Measurements from ENCODE around the gene BLCAP. TPM values are rescaled to one million over a fixed set of nuclear protein-coding genes. Genes with fewer than 3 reads are reported as not detected.
A peak's percentile ranks its signal among the peaks of the same experiment; 100 is the strongest.

BLCAP gene
- total and polyA plus RNA-seq, 2 experiments from 2014 or later: 62.2 to 64.8 TPM

DNA sequence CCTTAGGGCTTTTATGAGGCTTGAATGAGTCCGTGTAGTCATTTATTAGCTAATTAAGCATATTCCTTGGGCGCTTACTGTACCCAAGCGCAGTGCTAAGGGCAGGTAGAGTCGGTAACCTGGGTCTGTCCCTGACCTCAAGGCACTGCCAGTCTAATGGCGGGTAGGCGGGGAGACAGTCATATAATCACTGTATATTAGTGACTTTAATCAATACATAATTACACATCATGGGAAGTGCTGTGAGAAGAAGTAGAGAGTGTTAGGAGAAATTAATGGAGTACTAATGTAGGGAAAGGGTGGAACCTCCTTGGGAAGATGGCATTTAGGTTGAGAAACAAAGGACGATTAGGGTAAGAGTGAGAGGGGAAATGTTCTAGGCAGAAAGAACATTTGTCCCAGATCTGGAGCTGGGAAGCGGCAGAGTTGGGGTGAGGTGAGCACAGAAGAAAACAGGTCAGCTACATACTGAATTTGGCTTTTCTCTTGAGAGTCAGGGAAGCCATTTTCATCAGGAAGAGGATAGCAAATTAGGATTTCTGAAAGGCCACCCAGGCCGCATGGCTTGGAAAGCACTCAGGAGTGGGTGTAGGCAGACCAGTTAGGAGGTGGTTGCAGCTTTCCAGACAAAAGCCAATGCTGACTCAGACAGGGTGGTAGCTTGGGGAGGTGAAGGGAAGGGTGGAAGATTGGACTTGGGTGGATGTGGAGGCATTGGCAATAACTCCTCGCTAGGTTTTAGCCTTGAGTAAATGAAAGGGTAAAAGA, 954 bp upstream of the BLCAP start:
- peaks cover 28% of the 10 kb centered on the region for H3K4me1 ChIP-seq (ENCODE audit: insufficient read depth)
- peaks cover 18% of the 10 kb centered on the region for H4K20me1 ChIP-seq (replicated peaks; ENCODE audit: insufficient read depth)
- H3K4me3 ChIP-seq: peak overlapping the region; percentile 84
- peaks cover 42% of the 10 kb centered on the region for H3K4me1 Mint-ChIP-seq
- DNase-seq (ENCODE audit: low spot score) (no peak), ATAC-seq (peak; percentile 11)
- H3K79me2 ChIP-seq (replicated peaks; ENCODE audit: insufficient read depth): peaks cover 42% of the 10 kb centered on the region
- no peaks in the 10 kb centered on the region for H3K27me3 ChIP-seq (ENCODE audit: insufficient read depth)
- peaks cover 19% of the 10 kb centered on the region for H3K36me3 Mint-ChIP-seq (ENCODE audit: low read depth)
- H3K9me2 ChIP-seq (ENCODE audit: insufficient read depth): no peaks in the 10 kb centered on the region
- H3K4me2 ChIP-seq: peak overlapping the region; percentile 93
- H3F3A ChIP-seq (replicated peaks; ENCODE audit: low read depth): no peaks in the 10 kb centered on the region
- H3K27me3 Mint-ChIP-seq (ENCODE audit: insufficient read depth, low read depth, poor library complexity): peaks cover 11% of the 10 kb centered on the region
- H3K27ac ChIP-seq (ENCODE audit: low read depth): peak overlapping the region; percentile 99
- peak overlapping the region; percentile 94 for H3K4me3 Mint-ChIP-seq
- no peaks in the 10 kb centered on the region for H3K36me3 ChIP-seq (ENCODE audit: insufficient read depth)
- peak overlapping the region; percentile 38; the same call in 1 of the 2 replicates for H2AFZ ChIP-seq
- peak overlapping the region; percentile 100 for H3K27ac Mint-ChIP-seq
- no peak for TF ChIP-seq EZH2 (IDR thresholded peaks at IDR 0.05; ENCODE audit: low read depth, unreplicated experiment)
- no peak for TF ChIP-seq NANOG (IDR thresholded peaks at IDR 0.05; ENCODE audit: borderline replicate concordance)
- no peak for TF ChIP-seq EZH2phosphoT487 (IDR thresholded peaks at IDR 0.05; ENCODE audit: unreplicated experiment)
- no peak for TF ChIP-seq ZNF114 (CRISPR knock-in tag; IDR thresholded peaks at IDR 0.05)
- TF ChIP-seq, protein P1, sequence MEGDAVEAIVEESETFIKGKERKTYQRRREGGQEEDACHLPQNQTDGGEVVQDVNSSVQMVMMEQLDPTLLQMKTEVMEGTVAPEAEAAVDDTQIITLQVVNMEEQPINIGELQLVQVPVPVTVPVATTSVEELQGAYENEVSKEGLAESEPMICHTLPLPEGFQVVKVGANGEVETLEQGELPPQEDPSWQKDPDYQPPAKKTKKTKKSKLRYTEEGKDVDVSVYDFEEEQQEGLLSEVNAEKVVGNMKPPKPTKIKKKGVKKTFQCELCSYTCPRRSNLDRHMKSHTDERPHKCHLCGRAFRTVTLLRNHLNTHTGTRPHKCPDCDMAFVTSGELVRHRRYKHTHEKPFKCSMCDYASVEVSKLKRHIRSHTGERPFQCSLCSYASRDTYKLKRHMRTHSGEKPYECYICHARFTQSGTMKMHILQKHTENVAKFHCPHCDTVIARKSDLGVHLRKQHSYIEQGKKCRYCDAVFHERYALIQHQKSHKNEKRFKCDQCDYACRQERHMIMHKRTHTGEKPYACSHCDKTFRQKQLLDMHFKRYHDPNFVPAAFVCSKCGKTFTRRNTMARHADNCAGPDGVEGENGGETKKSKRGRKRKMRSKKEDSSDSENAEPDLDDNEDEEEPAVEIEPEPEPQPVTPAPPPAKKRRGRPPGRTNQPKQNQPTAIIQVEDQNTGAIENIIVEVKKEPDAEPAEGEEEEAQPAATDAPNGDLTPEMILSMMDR (conservative IDR thresholded peaks at IDR 0.05; ENCODE audit: low read depth in 2 of 2): no peak
- TF ChIP-seq, protein P2, sequence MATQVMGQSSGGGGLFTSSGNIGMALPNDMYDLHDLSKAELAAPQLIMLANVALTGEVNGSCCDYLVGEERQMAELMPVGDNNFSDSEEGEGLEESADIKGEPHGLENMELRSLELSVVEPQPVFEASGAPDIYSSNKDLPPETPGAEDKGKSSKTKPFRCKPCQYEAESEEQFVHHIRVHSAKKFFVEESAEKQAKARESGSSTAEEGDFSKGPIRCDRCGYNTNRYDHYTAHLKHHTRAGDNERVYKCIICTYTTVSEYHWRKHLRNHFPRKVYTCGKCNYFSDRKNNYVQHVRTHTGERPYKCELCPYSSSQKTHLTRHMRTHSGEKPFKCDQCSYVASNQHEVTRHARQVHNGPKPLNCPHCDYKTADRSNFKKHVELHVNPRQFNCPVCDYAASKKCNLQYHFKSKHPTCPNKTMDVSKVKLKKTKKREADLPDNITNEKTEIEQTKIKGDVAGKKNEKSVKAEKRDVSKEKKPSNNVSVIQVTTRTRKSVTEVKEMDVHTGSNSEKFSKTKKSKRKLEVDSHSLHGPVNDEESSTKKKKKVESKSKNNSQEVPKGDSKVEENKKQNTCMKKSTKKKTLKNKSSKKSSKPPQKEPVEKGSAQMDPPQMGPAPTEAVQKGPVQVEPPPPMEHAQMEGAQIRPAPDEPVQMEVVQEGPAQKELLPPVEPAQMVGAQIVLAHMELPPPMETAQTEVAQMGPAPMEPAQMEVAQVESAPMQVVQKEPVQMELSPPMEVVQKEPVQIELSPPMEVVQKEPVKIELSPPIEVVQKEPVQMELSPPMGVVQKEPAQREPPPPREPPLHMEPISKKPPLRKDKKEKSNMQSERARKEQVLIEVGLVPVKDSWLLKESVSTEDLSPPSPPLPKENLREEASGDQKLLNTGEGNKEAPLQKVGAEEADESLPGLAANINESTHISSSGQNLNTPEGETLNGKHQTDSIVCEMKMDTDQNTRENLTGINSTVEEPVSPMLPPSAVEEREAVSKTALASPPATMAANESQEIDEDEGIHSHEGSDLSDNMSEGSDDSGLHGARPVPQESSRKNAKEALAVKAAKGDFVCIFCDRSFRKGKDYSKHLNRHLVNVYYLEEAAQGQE (IDR thresholded peaks at IDR 0.05; ENCODE audit: unreplicated experiment): no peak
- TF ChIP-seq, protein P3, sequence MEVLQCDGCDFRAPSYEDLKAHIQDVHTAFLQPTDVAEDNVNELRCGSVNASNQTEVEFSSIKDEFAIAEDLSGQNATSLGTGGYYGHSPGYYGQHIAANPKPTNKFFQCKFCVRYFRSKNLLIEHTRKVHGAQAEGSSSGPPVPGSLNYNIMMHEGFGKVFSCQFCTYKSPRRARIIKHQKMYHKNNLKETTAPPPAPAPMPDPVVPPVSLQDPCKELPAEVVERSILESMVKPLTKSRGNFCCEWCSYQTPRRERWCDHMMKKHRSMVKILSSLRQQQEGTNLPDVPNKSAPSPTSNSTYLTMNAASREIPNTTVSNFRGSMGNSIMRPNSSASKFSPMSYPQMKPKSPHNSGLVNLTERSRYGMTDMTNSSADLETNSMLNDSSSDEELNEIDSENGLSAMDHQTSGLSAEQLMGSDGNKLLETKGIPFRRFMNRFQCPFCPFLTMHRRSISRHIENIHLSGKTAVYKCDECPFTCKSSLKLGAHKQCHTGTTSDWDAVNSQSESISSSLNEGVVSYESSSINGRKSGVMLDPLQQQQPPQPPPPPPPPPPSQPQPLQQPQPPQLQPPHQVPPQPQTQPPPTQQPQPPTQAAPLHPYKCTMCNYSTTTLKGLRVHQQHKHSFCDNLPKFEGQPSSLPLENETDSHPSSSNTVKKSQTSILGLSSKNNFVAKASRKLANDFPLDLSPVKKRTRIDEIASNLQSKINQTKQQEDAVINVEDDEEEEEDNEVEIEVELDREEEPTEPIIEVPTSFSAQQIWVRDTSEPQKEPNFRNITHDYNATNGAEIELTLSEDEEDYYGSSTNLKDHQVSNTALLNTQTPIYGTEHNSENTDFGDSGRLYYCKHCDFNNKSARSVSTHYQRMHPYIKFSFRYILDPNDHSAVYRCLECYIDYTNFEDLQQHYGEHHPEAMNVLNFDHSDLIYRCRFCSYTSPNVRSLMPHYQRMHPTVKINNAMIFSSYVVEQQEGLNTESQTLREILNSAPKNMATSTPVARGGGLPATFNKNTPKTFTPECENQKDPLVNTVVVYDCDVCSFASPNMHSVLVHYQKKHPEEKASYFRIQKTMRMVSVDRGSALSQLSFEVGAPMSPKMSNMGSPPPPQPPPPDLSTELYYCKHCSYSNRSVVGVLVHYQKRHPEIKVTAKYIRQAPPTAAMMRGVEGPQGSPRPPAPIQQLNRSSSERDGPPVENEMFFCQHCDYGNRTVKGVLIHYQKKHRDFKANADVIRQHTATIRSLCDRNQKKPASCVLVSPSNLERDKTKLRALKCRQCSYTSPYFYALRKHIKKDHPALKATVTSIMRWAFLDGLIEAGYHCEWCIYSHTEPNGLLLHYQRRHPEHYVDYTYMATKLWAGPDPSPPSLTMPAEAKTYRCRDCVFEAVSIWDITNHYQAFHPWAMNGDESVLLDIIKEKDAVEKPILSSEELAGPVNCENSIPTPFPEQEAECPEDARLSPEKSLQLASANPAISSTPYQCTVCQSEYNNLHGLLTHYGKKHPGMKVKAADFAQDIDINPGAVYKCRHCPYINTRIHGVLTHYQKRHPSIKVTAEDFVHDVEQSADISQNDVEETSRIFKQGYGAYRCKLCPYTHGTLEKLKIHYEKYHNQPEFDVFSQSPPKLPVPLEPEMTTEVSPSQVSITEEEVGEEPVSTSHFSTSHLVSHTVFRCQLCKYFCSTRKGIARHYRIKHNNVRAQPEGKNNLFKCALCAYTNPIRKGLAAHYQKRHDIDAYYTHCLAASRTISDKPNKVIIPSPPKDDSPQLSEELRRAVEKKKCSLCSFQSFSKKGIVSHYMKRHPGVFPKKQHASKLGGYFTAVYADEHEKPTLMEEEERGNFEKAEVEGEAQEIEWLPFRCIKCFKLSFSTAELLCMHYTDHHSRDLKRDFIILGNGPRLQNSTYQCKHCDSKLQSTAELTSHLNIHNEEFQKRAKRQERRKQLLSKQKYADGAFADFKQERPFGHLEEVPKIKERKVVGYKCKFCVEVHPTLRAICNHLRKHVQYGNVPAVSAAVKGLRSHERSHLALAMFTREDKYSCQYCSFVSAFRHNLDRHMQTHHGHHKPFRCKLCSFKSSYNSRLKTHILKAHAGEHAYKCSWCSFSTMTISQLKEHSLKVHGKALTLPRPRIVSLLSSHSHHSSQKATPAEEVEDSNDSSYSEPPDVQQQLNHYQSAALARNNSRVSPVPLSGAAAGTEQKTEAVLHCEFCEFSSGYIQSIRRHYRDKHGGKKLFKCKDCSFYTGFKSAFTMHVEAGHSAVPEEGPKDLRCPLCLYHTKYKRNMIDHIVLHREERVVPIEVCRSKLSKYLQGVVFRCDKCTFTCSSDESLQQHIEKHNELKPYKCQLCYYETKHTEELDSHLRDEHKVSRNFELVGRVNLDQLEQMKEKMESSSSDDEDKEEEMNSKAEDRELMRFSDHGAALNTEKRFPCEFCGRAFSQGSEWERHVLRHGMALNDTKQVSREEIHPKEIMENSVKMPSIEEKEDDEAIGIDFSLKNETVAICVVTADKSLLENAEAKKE (CRISPR knock-in tag; IDR thresholded peaks at IDR 0.05): no peak
- TF ChIP-seq ZNF331 (CRISPR knock-in tag; IDR thresholded peaks at IDR 0.05; ENCODE audit: low read depth): no peak
- no peak for TF ChIP-seq CREB1 (CRISPR knock-in tag; IDR thresholded peaks at IDR 0.05; ENCODE audit: low read depth)
- TF ChIP-seq STAT1 (IDR thresholded peaks at IDR 0.05; ENCODE audit: unreplicated experiment): no peak
- no peak for TF ChIP-seq POLR2AphosphoS5 (IDR thresholded peaks at IDR 0.05; ENCODE audit: low read depth)
- TF ChIP-seq JUNB (IDR thresholded peaks at IDR 0.05; ENCODE audit: unreplicated experiment): no peak
- TF ChIP-seq, protein P4, sequence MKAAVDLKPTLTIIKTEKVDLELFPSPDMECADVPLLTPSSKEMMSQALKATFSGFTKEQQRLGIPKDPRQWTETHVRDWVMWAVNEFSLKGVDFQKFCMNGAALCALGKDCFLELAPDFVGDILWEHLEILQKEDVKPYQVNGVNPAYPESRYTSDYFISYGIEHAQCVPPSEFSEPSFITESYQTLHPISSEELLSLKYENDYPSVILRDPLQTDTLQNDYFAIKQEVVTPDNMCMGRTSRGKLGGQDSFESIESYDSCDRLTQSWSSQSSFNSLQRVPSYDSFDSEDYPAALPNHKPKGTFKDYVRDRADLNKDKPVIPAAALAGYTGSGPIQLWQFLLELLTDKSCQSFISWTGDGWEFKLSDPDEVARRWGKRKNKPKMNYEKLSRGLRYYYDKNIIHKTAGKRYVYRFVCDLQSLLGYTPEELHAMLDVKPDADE (IDR thresholded peaks at IDR 0.05): no peak
- 0 out of 3 replicates have a peak, but pooled peaks cover 5% of the 10 kb centered on the region for H3K9me3 Mint-ChIP-seq

Data from GM23338 (cell line).